Anterior cingulate cortex (tissue), 58 donors: ENCODE results near the gene UNC119.
"Not testable (repeated sequence)": the region's sequence is repeated elsewhere in the genome, so short reads cannot be mapped to it uniquely, and the experiment has no call there.

Experiments
- DNase-seq, 58 donors: peaks; one replicate each; lab custom pipeline; 2025; lab: John Stamatoyannopoulos, UW

The UNC119 gene

GRCh38 chr17:28526381-28526780 lies 26.0 kb downstream of the UNC119 start:
- DNase-seq, result no peak

DNA sequence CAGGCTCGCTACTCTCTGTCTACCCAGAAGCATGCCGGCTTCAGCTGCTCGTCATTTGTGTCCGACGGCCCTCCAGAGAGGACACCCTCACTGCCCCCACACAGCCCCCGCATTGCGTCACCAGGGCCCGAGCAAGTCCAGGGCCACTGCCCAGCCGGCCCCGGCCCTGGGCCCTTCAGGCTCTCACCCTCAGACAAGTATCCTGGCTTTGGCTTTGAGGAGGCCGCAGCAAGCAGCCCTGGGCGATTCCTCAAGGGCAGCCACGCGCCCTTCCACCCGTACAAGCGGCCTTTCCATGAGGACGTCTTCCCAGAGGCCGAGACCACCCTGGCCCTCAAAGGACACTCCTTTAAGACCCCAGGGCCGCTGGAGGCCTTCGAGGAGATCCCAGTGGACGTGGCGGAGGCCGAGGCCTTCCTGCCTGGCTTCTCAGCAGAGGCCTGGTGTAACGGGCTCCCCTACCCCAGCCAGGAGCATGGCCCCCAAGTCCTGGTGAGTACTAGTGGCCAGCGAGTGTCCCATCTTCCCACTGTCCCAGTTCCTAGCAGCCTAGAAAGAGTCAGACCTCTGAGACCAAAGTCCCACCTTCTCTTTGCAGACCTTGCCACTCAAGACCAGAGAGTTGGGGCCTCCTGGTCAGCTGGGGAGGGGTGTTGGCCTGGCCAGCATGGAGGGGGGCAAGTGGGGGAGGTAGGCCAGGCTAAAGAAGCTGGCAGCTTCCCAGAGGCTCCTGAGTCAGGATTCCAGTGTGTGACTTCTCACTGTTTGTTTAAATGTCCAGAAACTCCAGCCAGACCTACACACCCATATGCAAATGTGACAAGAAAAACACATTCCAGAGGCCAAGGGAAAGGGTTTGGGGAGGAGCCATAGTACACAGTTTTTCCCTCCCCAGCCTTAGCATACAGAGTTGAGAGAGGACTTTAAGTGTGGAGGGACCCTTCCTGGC lies 27.7 kb downstream of the UNC119 start:
- no peak for DNase-seq

DNA sequence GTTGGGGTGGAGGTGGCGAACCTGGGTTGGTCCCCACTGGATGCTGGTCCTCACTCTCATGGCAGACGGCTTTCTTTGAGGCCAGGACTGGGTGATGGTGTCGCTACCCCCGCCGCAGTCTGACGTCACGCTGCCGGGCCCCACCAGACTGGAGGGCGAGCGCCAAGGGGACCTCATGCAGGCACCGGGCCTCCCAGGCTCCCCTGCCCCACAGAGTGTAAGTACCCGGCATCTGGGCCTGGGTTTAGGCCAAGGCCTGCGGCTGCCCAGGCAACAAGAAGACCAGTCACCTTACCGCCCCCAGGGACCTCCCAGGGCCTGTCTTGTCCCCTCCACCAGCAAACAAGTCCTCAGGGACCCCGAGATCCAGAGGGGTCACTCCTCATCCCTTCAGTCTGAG lies 28.5 kb downstream of the UNC119 start:
- DNase-seq, result no peak

DNA sequence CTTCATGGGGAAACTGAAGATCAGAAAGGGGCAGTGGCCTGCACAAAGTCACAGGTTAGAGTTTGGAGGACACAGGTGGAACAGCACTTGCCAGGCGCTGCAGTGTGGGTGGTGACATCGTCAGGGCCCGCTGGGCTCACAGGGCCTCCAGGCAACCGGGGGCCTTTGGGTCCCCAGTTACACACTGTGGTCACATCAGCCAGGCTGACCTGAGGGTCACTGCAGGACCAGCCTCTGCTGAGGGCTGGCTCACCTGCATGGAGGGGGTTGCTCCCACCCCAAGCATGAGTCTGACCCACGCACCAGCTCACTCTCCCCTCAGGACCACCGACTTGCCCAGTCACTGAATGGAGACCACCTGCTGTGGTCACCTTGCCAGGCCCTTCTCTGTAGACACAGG lies 29.2 kb downstream of the UNC119 start:
- no peak for DNase-seq

GRCh38 chr17:28522281-28522680 lies 30.1 kb downstream of the UNC119 start:
- not testable (repeated sequence) for DNase-seq

GRCh38 chr17:28521311-28522085 lies 30.9 kb downstream of the UNC119 start:
- no peak for DNase-seq

- no peak for DNase-seq
Measured at GRCh38 chr17:28520687-28521086, 31.7 kb downstream of the UNC119 start.

DNA sequence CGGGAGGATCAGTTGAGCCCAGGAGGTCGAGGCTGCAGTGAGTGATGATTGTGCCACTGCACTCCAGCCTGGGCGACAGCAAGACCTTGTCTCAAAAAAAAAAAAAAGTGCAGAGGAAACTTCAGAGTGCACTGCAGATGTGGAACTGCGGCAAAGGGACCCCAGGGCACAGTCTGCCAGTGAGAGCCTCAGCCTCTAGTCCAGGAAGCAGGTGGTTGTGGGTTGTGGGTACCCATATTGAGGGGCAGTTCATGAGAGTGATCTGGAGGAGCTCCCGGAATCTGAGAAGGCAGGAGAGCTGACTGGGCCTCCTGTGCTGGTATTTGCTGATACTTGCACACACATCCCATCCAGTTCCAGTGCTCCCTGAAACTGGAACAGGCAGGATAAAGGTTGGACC lies 33.2 kb downstream of the UNC119 start:
- DNase-seq, result no peak

DNA sequence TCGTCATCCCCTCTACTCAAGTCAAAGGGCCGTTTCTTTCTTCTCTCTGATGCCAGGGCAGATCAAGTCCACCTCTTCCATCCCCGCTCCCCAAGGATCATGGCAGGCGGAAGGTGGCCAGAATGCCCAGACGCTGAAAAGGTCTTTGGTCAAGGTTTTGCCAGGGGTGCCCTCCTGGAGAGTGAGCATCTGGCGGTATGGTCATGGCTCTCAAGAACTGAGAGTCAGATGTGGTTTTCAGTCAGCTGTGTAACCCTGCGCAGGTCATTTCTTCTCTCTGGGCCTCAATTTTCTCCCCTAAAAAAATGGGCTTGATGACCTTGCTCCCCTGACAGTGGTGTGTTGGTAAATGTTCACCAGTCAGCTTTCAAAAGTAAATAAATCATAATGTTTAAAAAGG lies 33.8 kb downstream of the UNC119 start:
- no peak for DNase-seq

DNA sequence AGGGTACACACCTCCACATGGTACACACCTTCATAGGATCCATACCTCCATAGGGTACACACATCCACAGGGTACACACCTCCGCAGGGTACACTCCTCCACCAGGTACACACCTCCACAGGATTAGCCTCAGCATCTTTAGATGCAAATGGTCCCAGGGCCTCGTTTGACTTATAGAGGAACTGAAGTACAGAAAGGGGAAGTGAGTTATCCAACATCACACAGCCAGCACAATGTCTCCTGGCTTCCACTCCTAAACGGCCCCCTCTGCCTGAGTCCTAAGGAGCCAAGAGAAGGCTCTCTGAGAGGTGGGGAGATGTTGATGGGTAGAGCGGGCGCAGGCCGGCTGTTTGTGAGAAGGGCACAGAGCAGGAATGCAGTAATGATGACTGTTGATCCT lies 34.3 kb downstream of the UNC119 start:
- DNase-seq, result no peak

DNA sequence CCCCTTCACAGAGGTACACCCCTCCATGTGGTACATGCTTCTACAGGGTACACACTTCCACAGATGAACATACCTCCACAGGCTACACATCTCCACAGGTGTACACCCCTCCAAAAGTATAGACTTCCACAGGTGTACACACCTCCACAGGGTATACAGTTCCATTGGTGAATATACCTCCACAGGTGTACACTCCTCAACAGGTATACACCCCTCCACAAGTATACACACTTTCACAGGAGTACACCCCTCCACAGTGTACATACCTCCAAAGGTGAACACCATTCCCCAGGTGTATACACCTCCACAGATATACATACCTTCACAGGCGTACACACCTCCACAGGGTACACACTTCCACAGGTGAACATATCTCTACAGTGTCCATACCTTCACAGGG lies 36.9 kb downstream of the UNC119 start:
- no peak for DNase-seq

DNA sequence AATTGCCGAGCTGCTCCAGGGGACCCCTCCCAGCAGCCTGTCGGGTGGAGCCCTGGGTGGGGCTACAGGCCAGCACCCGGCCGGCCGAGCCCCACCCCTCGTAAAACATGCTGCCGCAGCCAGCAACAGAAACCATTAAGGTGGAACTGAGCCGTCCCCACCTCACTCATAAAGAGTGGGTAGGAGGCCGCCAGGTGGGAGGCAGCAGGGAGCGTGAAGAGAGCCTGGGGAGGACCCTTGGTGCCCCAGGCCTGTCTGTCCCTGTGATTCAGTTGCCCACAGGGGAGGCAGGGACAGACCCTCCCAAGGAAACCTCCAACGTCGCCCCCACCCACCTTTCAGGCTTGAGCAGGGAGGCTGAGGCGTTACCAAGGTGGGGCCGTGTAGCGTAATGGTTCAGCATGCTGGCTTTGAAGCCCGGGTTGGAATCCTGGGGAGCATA lies 37.8 kb downstream of the UNC119 start:
- DNase-seq, result no peak

- no peak for DNase-seq
Measured at GRCh38 chr17:28513476-28513875, 38.9 kb downstream of the UNC119 start.

GRCh38 chr17:28511858-28512461 lies 40.5 kb downstream of the UNC119 start:
- DNase-seq, result no peak

- no peak for DNase-seq
Measured at GRCh38 chr17:28509789-28510188, 42.6 kb downstream of the UNC119 start.

- no peak for DNase-seq
Measured at GRCh38 chr17:28508211-28508724, 44.2 kb downstream of the UNC119 start.

- DNase-seq, result no peak
Measured at GRCh38 chr17:28507567-28508203, 44.7 kb downstream of the UNC119 start.

DNA sequence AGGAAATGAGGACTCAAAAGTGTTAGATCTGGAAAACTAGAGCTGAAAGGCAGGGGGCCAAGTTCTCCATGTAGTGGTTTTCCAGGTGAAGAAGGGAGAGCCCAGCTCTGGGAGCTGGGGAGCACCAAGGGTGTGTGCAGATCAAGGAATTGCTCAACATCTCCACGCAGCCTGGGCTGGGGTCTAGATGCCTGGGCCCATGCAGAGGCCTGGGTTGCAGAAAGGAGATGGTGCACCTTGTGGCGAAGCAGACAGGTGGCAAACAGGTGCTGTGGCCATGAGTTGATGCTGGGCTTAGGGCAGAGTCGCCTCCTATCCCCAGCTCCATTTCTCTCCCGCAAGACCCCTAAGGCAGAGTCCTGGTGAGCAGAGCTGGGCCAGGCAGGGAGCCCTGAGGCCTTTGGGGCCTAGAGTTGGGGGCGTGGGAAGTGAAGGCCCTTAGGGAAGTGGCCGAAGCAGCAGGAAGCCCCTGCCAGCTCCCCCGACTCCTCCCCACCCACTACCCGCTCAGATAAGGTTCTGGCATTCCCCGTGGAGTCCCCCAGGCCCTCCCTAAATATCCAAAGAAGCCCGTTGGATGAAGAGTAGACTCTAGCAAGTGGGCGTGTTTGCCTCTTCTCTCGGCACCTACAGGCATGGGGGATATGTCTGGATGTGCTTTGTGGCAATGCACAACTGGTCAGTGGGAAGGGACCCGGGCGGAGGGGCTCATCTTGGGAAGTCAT lies 45.5 kb downstream of the UNC119 start:
- DNase-seq, result no peak

DNA sequence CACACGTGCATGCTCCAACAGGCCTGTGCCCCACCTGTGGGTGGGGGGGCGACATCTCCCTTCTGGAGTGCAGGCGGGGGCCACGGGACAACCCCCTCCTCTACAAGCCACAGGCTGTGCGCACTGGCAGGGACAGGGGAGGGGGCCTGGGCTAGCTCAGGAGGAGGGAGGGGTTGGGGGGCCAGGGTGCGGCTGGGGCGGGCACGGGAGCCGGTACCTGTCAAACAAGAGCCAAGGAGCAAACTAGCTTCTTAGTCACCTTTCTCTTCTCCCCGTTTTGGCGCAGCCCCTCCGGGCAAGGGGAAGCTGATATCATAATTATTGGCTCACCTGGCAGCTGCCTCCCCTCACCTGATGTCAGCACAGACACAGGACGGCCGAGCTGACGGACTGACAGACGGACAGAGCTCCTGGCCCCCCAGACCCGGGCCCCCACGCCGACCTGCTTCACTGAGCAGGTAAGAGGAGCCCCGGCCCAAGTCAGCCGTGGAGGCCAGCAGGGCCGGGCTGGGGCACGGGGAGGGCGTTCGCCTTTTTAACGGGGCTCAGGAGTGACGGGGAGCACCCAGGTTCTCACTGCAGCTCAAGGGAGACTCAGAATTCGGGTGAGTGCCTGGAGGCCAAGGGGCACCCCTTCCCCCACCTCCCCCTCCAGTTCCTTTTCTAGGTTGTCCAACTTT lies 46.3 kb downstream of the UNC119 start, which contains the start of gene FOXN1:
FOXN1 (plus strand) TSS at position 363 of the 680 bp plus-strand sequence. CDS start 17,622 bp downstream, outside the sequence.
- no peak for DNase-seq
